ENCODE data around the gene DNAH2. TPM values are rescaled to one million over a fixed set of nuclear protein-coding genes. Genes with fewer than 3 reads are reported as not detected.

Gene DNAH2
- total and polyA plus RNA-seq, 2 of the 4 experiments (the other 2 are of a cell fraction), result under 0.01 to 0.02 TPM

DNA sequence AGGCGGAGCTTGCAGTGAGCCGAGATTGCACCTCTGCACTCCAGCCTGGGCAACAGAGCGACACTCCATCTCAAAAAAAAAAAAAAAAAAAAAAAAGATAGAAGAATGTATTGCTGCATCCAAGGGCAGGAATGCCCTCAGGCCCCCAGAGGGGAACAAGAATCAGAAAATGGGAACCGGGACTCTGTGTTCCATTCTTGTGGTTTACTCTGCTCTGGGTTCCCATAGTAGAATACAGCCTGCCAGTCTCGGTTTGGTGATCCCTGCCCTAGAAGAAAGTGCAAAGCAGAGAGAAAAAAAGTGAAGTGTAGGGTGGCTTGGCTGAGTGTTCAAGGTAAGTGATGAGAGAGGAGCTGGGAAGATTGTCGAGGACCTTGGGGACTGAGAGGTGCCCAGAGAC, 89.0 kb downstream of the DNAH2 start:
- no peak for TF ChIP-seq RCOR1 (IDR thresholded peaks at IDR 0.05; ENCODE audit: insufficient replicate concordance, low read length)
- TF ChIP-seq RAD21 (IDR thresholded peaks at IDR 0.05; ENCODE audit: low read length), result no peak
- TF ChIP-seq FOS (IDR thresholded peaks at IDR 0.05; ENCODE audit: low read depth, low read length), result no peak
- no peak for TF ChIP-seq POLR2A (IDR thresholded peaks at IDR 0.05; ENCODE audit: low read depth, low read length)
- TF ChIP-seq, protein P1, sequence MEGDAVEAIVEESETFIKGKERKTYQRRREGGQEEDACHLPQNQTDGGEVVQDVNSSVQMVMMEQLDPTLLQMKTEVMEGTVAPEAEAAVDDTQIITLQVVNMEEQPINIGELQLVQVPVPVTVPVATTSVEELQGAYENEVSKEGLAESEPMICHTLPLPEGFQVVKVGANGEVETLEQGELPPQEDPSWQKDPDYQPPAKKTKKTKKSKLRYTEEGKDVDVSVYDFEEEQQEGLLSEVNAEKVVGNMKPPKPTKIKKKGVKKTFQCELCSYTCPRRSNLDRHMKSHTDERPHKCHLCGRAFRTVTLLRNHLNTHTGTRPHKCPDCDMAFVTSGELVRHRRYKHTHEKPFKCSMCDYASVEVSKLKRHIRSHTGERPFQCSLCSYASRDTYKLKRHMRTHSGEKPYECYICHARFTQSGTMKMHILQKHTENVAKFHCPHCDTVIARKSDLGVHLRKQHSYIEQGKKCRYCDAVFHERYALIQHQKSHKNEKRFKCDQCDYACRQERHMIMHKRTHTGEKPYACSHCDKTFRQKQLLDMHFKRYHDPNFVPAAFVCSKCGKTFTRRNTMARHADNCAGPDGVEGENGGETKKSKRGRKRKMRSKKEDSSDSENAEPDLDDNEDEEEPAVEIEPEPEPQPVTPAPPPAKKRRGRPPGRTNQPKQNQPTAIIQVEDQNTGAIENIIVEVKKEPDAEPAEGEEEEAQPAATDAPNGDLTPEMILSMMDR (conservative IDR thresholded peaks at IDR 0.05; ENCODE audit: low read depth, low read length), result no peak
- TF ChIP-seq, protein P2, sequence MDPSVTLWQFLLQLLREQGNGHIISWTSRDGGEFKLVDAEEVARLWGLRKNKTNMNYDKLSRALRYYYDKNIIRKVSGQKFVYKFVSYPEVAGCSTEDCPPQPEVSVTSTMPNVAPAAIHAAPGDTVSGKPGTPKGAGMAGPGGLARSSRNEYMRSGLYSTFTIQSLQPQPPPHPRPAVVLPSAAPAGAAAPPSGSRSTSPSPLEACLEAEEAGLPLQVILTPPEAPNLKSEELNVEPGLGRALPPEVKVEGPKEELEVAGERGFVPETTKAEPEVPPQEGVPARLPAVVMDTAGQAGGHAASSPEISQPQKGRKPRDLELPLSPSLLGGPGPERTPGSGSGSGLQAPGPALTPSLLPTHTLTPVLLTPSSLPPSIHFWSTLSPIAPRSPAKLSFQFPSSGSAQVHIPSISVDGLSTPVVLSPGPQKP (IDR thresholded peaks at IDR 0.05; ENCODE audit: borderline replicate concordance, low read depth, low read length), result no peak
- TF ChIP-seq MXI1 (IDR thresholded peaks at IDR 0.05; ENCODE audit: borderline replicate concordance, low read depth, low read length), result no peak
- TF ChIP-seq, protein P3, sequence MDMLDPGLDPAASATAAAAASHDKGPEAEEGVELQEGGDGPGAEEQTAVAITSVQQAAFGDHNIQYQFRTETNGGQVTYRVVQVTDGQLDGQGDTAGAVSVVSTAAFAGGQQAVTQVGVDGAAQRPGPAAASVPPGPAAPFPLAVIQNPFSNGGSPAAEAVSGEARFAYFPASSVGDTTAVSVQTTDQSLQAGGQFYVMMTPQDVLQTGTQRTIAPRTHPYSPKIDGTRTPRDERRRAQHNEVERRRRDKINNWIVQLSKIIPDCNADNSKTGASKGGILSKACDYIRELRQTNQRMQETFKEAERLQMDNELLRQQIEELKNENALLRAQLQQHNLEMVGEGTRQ (IDR thresholded peaks at IDR 0.05; ENCODE audit: low read depth, low read length), result no peak
- TF ChIP-seq CEBPB (IDR thresholded peaks at IDR 0.05; ENCODE audit: low read depth, low read length), result no peak
- no peak for TF ChIP-seq RFX5 (IDR thresholded peaks at IDR 0.05; ENCODE audit: low read depth, low read length)
- no peak for TF ChIP-seq BHLHE40 (IDR thresholded peaks at IDR 0.05; ENCODE audit: low read depth, low read length)
- Histone ChIP-seq H3K14ac (replicated peaks; ENCODE audit: low read depth, low read length) (no peak overlapping the region), H2BK15ac (ENCODE audit: low read depth, low read length) (no peak overlapping the region), H3K27ac (ENCODE audit: insufficient read depth, low read length) (no peak overlapping the region), H3K4me2 (ENCODE audit: low read depth, low read length) (no peak overlapping the region), H3K9me1 (ENCODE audit: insufficient read depth, low read length) (no peaks in the 10 kb centered on the region), H3K27me3 (ENCODE audit: control insufficient read depth, insufficient read depth, low read length) (peaks cover 17% of the 10 kb centered on the region), H2BK120ac (ENCODE audit: low read depth, low read length) (no peak overlapping the region), H3K4me3 (ENCODE audit: insufficient read depth, low read depth, low read length) (no peak overlapping the region), H2BK5ac (ENCODE audit: low read depth, low read length, poor library complexity, severe bottlenecking) (no peak overlapping the region), H3K4me1 (ENCODE audit: control insufficient read depth, insufficient read depth, low read length) (no peaks in the 10 kb centered on the region; the same call in 1 of the 2 replicates), H3K23ac (ENCODE audit: low read depth, low read length) (no peak overlapping the region), H3K9me3 (ENCODE audit: control insufficient read depth, insufficient read depth, low read length) (no peaks in the 10 kb centered on the region), H2AK9ac (replicated peaks; ENCODE audit: low read depth, low read length, poor library complexity) (no peak overlapping the region), H3K79me1 (ENCODE audit: low read depth in 1 of 2, low read length in 2 of 2) (no peaks in the 10 kb centered on the region), H3K18ac (ENCODE audit: low read depth, low read length) (no peak overlapping the region), H4K91ac (ENCODE audit: insufficient read depth, low read depth, low read length) (no peak overlapping the region), H2AK5ac (ENCODE audit: low read depth, low read length) (no peak overlapping the region), H2BK20ac (ENCODE audit: low read depth, low read length) (no peak overlapping the region), H4K5ac (ENCODE audit: low read depth, low read length) (no peak overlapping the region), H2AFZ (replicated peaks; ENCODE audit: low read length, poor library complexity) (no peak overlapping the region), H4K8ac (ENCODE audit: low read depth in 2 of 2, low read length in 2 of 2) (no peak overlapping the region), H3K9ac (ENCODE audit: low read depth, low read length) (no peak overlapping the region), H3K56ac (ENCODE audit: extremely low read depth, insufficient read depth, low read length) (no peak overlapping the region), H3K36me3 (ENCODE audit: control insufficient read depth, insufficient read depth, low read length) (no peaks in the 10 kb centered on the region), H4K20me1 (ENCODE audit: insufficient read depth, low read length) (no peaks in the 10 kb centered on the region), H3K4ac (ENCODE audit: low read depth, low read length) (no peak overlapping the region)
- ATAC-seq (ENCODE audit: low read depth) (no peak), DNase-seq (no peak)
- CTCF ChIA-PET, result no interaction called here
- intact Hi-C loops (cut with micrococcal nuclease), result no loop called here
- no TSS peak for BruUV-seq (replicated peaks)
- 73% methylated on average over 2 of the region's 6 CpGs; no CpG with 5 or more reads in 1 of the 2 experiments for WGBS, 2 experiments (ENCODE audit: extremely low coverage in 2 of 2, insufficient read length in 1 of 2)
- POLR2A ChIA-PET (ENCODE audit: unreplicated experiment), result no interaction called here
- dilution Hi-C loops (cut with HindIII; ENCODE audit: low sequenced_read_pairs, unreplicated experiment), result no loop called here
- in situ Hi-C loops (cut with MboI; ENCODE audit: low sequenced_read_pairs), result no loop called here
